GM18951 (cell line): ENCODE data around the gene BACE2.
"Not testable (repeated sequence)": the region's sequence is repeated elsewhere in the genome, so short reads cannot be mapped to it uniquely, and the experiment has no call there.

Source experiments
- POLR2A ChIP-seq: IDR thresholded peaks from 4 replicates; pipeline ENCODE4 v1.6.1; 2011; ENCODE audit warnings: mild to moderate bottlenecking; ENCODE audit not compliant: insufficient read length, insufficient read depth; ENCODE audit errors: extremely low read depth
- in situ Hi-C: fragments of 300-500 bp; cut with MboI; formaldehyde crosslinking; loops from one replicate; pipeline ENCODE4 v1.12.0; 2022; ENCODE audit warnings: low sequenced_read_pairs, mixed read lengths, inconsistent platforms; ENCODE audit not compliant: unreplicated experiment

The BACE2 gene

DNA sequence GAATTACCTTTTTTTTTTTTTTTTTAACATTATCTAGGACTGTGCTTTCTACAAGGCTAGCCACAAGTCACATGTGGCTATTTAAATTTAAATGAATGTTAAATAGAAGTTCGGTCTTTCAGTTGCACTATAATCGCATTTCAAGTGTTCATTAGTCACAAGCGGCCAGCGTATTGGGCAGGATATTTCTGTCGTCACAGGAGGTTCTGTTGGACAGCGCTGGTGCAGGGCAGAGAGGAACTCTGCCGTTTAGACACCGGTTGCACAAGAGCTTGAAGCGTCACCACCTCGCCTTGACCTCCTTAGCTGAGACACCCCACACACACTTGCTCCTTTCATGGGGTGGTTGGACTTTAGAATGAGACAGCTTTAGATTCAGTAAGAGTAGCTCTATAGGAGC lies 64.1 kb downstream of the BACE2 start:
- no peak for TF ChIP-seq POLR2A
- in situ Hi-C loops, result no loop called here

DNA sequence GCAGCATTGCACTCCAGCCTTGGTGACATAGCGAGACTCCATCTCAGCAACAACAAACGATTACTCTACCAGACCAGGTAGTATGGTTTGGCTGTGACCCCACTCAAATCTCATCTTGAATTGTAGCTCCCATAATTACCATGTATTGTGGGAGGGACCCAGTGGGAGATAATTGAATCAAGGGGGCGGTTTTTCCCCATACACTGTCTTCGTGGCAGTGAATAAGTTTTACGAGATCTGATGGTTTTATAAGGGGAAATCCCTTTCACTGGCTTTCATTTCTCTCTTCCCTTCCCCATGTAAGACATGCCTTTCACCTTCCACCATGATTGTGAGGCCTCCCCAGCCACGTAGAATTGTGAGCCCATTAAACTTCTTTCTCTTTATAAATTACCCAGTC lies 66.0 kb downstream of the BACE2 start:
- in situ Hi-C loops, result no loop called here
- TF ChIP-seq POLR2A, result no peak

DNA sequence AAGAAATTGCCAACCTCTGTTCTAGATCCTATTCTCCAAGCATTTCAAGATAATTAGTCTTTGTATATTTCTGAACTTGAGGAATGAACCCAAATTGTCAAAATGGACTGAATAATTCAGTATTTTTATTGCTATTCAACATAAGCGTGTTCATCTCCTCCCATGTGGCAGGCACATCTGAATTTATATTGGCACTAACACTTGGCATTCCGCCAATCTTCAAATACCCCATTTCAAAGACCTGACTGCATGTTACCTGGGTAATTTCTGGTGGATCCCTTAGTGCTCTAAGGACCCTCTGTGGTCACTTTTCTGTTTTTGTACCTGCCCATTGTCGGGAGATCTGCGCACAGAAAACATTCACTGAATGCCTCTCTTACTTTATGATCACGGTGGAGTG lies 66.6 kb downstream of the BACE2 start:
- in situ Hi-C loops, result no loop called here
- TF ChIP-seq POLR2A, result no peak

DNA sequence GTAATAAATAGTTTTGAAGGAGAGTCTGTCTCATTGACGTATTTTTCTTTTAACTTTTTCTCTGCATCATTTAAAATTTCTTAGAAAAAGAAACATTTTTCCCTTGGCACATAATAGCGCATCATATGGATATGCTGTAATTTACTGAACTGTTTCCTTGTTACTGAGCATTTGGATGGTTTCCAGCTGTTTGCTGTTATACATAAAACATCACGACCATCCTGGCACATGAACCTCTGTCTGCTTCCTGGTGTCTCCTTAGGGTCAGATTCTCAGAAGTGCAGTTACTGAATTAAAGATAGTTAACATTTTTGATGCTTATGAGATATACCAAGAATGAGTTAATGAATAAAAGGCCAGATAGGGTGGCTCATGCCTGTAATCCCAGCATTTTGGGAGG lies 67.2 kb downstream of the BACE2 start:
- in situ Hi-C loops, result no loop called here
- TF ChIP-seq POLR2A, result no peak

DNA sequence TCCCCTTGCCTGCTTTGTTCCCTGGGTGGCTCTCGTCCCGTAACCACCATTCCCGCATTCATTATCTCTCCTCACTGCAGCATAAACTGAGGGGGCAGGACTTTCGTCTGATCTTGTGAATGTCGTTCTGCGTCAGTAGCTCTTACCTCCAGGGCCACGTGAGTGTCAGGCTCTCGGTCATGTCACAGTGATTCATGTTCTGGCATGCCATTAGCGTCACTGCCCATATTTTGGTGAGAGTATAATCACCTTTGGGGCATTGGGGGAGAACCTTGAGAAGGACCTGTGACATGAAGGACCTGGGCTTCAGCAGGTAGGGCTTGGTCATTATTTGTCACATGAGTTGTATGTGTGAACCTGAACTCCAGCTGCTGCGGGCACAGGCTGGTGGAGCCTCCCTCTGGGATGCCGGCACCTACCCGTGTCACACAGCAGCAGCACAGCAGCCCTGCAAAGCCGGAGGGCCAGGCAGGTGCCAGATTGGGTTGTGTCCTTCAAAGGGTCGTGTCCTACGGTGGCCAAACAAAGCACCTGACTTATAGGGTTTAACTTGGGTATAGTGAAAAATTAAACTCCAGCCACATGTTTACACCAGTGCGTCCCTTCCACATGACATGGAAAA lies 68.5 kb downstream of the BACE2 start:
- TF ChIP-seq POLR2A, result no peak
- in situ Hi-C loops, result no loop called here

DNA sequence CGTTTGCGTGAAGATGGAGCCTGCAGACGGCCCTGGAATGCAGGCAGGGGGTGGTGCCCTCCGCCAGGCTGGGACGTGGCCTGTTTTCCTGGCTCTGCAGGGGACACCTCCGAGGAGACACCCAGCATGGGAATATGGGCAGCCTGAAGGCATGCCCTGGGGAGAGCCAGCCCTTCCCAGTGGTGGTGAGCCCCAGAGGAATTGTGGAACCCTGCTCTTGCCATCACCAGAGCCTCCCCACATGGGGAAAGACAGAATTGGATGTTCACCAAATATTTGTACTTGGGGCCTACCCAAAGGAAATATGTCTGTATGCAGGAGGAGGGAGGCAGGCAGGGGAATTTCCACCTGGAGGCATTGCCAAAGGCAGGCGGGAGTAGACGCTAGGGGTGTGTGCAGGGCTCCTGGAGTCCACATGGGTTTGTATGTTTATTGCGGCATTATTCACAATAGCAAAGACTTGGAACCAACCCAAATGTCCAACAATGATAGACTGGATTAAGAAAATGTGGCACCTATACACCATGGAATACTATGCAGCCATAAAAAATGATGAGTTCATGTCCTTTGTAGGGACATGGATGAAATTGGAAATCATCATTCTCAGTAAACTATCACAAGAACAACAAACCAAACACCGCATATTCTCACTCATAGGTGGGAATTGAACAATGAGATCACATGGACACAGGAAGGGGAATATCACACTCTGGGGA lies 70.3 kb downstream of the BACE2 start:
- in situ Hi-C loops, result not testable (repeated sequence)

DNA sequence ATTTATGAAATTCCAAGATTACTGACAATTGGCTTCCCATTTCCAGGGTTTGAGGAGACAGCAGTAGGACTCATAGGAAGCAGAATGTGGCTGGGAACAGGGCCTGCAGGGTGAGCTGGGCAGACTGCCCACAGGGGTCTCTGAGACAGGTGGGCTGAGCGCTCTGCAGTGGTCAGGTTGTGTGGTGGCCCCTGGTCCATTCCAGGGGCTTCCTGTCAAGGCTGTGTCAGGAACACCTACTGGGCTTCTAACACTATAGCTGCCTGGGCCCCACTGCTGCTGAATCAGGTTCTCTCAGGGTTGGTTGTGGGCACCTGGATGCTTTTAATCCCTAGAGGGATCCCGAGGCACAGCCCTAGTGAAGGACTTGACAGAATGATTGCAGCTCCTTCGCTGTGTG lies 72.1 kb downstream of the BACE2 start:
- TF ChIP-seq POLR2A, result no peak
- in situ Hi-C loops, result no loop called here

DNA sequence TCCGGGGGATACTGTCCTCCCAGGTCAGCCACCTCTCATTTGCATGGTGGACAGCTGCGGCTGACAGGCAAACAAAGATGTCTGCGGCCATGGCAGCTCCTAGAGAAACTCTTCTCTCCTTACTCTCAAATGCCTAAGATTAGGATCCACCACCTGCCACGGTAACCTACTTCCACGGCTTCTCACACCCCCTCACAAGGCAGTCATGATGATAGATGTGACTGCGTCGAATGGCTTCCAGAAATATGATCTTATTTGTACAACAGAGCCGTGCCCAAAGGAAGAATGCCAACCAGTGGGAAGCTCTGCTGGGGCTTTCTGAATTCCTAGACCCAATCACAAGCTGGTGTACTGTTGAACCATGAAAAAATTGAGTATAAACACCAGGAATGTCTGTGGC lies 73.4 kb downstream of the BACE2 start:
- TF ChIP-seq POLR2A, result no peak
- in situ Hi-C loops, result no loop called here

DNA sequence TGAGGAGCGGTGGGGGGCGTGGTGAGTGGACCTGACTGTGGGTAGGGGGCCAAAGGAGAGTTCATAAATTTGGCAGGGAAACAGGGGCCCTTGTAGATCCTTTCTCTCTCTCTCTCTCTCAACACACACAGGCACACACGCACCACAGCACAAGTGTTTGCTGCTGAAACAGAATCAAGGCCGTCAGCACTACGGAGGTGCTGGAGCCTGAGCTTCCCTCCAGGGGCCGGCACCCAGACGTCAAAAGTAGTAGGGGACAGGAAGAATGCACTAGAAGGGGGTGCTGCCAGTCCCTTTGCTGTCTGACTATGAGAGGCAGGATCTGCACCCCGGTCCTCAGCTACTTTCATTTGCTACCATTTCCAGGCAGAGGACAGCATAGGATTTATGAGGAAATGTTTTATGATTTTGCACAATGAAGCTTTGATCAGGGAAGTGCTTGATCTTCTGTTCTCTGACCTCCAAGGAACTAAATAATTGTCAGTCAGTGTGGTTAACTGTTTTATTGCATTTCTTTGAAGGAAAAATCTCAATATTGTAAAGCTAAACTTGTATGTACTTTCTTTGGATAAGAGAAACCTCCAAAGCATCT lies 74.4 kb downstream of the BACE2 start:
- in situ Hi-C loops, result no loop called here
- no peak for TF ChIP-seq POLR2A

DNA sequence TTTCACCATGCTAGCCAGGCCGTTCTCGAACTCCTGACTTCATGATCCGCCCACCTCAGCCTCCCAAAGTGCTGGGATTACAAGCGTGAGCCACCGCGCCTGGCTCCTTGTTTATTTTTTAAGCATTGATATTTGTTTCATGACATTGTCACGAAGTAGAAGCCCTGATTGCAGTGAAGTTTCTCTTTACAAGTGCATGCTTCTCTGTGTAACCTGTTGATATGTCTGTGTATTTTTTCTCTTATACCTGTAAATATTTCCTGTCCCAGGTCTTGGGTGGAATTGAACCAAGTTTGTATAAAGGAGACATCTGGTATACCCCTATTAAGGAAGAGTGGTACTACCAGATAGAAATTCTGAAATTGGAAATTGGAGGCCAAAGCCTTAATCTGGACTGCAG lies 75.1 kb downstream of the BACE2 start:
- no peak for TF ChIP-seq POLR2A
- in situ Hi-C loops, result no loop called here

DNA sequence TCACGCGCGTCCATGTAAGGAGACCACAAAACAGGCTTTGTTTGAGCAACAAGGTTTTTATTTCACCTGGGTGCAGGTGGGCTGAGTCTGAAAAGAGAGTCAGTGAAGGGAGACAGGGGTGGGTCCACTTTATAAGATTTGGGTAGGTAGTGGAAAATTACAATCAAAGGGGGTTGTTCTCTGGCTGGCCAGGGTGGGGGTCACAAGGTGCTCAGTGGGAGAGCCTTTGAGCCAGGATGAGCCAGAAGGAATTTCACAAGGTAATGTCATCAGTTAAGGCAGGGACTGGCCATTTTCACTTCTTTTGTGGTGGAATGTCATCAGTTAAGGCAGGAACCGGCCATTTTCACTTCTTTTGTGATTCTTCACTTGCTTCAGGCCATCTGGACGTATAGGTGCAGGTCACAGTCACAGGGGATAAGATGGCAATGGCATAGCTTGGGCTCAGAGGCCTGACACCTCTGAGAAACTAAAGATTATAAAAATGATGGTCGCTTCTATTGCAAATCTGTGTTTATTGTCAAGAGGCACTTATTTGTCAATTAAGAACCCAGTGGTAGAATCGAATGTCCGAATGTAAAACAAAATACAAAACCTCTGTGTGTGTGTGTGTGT lies 76.4 kb downstream of the BACE2 start:
- in situ Hi-C loops, result not testable (repeated sequence)

DNA sequence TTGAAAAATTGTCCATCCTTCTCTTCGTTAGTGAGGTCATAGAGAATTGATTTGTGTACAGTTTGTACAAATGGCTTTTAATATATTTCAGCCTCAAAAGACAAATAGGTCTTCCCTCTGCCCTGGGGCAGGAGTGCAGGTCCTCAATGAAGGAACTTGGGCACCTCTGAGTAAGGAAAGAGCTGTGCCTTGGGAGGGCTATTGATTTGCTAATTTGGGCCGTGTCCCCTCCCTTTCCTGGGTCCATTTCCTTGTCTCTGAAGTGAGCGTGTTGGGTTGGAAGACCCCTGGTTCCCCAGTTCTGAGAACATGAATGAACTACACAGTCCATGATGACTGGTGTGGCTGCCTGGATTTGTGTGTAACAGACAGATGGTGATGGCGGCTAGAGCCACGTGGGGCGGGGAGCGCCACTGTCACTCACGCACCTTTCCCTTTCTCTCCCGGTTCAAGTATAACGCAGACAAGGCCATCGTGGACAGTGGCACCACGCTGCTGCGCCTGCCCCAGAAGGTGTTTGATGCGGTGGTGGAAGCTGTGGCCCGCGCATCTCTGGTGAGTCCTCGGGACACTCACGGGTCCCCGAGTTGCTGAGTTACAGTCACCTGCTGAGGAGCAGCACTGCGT lies 77.7 kb downstream of the BACE2 start:
- no peak for TF ChIP-seq POLR2A
- in situ Hi-C loops, result no loop called here

DNA sequence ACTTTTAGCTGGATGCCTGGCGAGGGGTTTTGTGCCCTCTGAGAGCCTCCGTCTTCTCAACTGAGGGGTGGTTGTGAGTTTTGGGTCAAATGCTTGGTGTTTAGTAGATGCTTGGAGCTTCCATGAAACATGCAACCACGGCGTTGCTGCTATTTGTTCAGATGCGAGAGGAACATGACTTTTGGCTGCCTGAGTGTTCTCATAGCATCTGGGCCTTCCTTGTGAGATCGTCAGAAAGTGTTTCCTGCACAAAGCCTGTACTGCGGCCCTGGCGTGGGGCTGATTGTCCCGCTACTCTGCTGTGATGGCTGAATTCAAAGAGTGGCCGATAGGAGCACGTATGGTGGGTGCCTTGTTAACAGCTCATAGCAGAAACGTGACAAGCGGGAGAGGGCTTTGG lies 78.8 kb downstream of the BACE2 start:
- in situ Hi-C loops, result no loop called here
- no peak for TF ChIP-seq POLR2A
